ENCODE results near the gene SGCE.

The SGCE gene

DNA sequence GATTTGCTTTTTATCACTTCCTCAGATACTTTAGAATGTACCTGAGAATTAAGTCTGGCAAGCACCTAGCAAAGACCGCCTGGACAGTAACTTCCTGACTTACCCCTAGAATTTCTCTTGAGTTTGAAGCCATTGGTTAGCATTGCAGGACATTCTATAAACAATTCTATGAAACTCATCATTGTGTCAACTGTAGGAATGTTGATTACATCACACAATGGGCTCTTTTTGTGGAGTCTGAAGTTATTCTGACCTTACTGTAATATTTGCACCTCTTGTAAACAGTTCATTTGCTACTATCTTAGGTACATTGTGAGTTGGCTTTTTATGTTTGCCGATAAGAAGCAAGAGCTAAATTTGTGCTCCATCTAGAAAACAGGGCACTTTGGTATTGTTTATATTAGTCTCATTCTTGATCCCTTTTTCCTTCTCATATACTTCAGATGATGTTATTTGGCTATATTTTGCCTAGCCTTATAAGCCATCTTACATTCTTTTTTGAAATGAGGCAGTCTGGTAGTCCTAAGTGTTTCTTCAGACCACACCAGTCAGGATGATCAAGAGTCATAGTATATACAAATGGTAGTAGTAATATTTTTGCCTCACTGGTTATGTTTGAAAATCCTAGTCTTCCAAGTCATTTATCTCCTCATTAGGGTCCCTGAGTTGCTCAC lies 94.0 kb downstream of the SGCE start:
- DNase-seq, result no peak

DNA sequence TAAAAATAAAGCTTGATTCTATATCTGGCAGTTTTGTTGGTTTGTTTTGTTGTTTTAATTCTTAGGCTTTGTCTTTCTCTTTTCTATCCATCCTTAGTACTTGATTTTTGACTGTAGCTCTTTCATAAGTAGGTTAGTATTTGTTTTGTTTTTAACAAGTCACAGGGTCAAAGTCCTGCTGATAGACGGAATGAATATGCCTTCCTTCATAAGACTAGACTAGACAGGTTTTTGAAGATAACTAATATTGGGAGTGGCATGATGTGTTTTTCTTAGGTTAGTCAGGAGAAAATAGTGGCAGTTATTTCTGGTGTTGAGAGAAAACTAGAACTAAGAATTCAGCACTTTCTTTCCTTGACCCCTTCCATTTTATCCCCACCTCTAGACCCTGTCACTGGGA lies 96.0 kb downstream of the SGCE start:
- no peak for DNase-seq

DNA sequence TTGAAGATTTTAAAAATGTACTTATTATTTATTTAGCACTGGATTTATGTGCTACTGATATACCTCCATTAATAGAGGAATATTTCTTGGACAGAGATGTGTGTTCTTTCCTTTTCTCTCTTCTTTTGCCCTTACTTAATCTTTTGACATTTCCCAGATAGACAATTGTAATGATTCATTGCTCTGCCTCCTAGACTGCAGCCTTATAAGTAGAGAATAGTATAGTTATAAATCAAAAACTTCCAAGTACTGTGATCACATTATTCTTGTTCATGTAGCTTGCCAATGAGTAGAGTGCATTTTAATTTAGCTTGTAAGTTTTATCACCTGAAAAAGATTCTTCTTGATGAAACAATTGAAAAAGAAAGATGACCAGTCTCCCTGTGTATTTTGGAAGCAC lies 98.7 kb downstream of the SGCE start:
- no peak for DNase-seq

DNA sequence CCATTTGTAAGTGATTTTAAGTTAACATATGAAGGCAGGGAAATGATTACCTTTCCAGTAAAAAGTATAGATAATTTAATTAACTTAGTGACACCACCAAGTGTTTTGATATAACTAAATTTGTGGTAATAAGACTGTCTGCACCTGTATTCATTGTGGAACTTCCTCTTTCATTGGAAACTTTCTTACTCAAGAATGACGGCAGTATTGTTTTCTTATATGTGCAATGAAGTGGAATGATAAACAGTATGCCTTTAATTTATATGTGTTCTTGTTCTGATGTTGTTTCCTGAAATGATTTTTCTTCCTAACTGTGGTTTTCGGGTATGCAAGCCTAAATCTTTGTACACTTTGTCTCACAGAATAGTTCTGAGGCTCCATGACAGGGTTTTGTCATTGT lies 99.9 kb downstream of the SGCE start:
- DNase-seq, result no peak

DNA sequence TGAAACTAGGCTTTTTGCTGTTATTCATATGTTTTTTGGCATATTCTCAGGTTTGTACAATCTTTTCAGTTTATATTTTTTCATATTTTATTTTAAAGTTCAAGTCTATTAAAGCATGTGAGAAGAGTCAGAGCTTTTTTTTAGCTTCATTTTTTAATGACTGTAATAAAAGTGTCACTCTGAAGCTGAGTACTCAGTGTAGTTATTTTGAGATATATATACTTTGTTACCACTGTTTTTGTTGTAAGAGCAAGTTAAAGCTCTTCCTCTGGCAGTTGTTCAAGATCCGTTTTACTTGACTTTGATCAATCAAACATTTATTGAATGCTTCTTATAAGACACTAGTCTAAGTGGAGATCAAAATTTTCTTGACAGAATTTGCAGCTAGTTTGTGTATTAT lies 108.8 kb downstream of the SGCE start:
- no peak for DNase-seq

DNA sequence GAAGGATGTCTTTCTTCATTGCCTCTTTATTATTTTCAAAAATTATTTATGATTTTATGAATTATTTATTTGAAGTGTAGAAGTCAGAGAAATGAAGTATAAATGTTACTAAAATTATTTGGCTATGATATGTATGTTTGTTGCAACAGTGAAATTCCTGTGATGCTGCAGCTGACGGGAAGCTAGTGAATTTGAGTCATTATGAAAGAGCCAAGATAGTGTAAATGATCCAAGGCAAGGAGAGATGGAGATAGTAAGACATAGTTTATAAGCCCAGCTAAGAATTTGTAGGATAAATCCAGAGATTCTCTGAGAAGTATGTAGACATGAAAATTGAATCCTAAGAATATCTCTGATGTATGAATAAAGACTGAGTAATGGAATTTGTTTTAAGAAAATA lies 115.5 kb downstream of the SGCE start:
- no peak for DNase-seq

Measured in CD4-positive, alpha-beta T cell treated with Interleukin-4 for 4 hours (primary cell).